Stimulated activated CD4-positive, alpha-beta T cell treated with anti-CD3 and anti-CD28 coated beads, Interleukin-12 subunit alpha, Interleukin-12 subunit beta, amount 100 ng/mL, for 48 hours (primary cell): ENCODE results near the gene FGF12.

Source experiments
- DNase-seq, 3 donors: peaks; one replicate each; pipeline ENCODE4 v3.0.0-alpha.2; 2020; ENCODE audit warnings: low read depth in 2 of 3, low spot score in 1 of 3

FGF12 gene

GRCh38 chr3:192501401-192501800, 225.9 kb downstream of the FGF12 start:
- DNase-seq: no peak

GRCh38 chr3:192496905-192497587, 230.3 kb downstream of the FGF12 start:
- DNase-seq: no peak

DNA sequence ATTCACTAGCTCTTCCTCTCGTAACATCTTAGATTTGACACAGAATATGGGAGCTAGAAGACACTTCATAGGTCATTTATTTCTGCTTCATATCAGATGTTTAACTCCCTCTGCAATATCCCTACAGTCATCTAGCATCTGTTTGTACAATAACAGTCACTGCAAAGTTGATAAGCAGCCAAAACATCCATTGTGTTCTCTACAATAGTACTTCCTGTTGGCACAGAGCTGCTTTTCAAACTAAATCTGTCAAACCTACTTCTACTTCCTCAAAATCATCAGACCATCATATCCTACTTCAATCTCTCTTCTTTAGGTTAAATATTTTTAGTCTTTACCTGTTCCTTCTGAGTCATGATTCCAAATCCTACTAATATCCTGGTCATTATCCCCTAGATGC, 233.2 kb downstream of the FGF12 start:
- DNase-seq: no peak

DNA sequence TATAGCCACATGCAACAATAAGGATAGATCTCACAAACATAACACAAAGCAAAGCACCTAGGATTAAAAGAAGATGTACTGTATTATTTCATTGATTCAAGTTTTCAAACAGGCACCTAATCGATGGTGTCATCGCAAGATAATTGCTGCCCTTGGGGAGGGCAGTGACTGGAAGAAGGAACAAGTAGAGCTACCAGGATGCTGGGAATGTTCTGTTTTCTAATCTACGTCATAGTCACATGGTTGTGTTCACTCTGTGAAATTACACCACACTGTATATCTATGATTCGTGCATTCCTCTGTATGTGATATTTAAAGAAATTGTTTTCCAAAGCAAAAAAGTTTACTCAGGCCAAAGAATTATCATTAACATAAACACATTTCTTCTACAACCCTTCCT, 236.6 kb downstream of the FGF12 start:
- no peak for DNase-seq

GRCh38 chr3:192489579-192489978, 237.8 kb downstream of the FGF12 start:
- DNase-seq: no peak

DNA sequence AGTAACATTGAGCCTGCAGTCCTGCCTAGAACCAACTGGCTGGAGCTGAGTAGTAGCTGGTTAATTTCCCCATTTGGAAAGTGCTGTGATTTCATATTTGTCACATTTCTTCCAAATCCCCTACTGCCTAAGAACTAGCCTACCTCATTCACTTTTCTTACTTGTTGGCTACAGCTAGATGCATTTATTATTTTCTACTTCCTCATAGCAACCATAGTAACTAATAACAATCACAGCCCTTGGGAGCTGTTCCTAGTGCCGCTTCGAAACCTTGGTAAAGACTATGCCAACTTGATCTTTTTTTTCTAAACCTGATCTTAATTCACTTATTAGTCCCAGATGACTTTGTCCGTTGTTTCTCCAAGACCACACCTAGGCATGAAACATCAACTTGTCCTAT, 240.3 kb downstream of the FGF12 start:
- no peak for DNase-seq

DNA sequence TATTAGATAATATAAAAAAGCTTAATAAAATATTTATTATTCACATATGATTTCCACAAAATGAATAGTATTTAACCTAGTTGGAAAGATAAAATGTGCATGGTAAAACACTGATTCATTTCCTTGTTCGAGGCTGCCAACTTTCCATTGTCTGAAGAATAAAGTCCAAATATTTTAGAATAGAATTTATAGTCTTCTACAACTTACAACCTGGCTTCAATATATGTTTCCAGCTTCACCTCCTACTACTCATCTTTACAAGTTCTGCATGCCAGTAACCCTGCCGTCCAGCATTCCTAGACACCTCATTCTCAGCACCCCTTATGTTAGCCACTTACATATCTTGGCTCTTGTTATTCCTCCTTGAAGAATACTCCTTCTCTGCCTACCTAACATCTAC, 244.5 kb downstream of the FGF12 start:
- DNase-seq: no peak

DNA sequence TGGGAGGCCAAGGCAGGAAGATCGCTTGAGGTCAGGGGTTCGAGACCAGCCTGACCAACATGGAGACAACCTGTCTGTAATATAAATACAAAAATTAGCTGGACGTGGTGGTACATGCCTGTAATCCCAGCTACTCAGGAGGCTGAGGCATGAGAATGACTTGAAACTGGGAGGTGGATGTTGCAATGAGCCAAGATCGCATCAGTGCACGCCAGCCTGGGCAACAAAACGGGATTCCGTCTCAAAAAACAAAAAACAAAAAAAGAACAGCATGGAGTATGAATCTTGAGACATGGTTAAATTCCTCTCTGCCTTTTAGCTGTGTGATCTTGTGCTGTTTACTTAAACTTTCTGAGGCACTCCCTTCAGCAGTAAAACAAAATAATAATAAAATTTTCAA, 244.9 kb downstream of the FGF12 start:
- DNase-seq: no peak

GRCh38 chr3:192481638-192482037, 245.7 kb downstream of the FGF12 start:
- DNase-seq: no peak

GRCh38 chr3:192467230-192468140, 259.9 kb downstream of the FGF12 start:
- DNase-seq: peak; percentile 3 to 59 (median 6)

- DNase-seq: no peak
Measured at GRCh38 chr3:192449036-192449435, 278.3 kb downstream of the FGF12 start.

DNA sequence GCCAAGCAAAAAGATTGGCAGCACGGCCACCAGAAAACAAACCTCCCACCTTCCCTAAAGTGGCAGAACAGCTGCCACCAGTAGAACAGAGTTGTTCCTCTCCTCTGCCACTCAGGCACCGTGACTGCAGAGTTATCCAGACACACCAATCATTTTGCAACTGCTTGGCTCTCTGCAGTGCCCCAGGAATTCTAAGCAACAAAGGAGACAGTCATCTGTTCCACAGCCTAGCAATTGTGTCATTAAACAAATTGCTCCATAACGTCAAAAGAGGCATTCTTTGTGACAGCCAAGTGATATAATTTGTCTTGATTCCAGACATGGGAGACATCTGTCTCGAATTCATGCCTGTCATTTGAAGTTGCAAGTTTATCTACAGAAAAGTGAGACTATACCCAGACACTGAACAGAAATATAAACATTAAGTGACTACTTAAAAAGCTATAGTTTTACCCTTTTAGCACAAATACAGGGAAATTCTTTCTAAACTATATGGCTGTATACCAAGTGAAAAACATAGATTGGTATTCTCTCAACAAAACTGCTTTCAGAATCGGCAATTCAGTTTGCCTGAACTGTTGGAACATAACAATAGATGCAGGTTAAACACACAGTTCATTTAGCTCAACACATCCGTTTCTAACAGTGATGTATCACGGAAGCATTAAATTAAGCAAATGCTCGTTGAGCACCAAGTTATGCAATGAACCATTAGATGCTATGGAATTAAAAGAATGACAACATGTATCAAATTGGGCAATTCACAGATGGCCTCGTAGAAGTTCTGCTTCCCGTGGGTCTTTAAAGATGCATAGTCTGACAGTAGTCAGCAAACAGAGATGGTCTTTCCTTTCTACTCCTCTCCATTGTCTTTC, 281.3 kb downstream of the FGF12 start:
- no peak for DNase-seq

- no peak for DNase-seq
Measured at GRCh38 chr3:192444791-192445106, 282.6 kb downstream of the FGF12 start.

DNA sequence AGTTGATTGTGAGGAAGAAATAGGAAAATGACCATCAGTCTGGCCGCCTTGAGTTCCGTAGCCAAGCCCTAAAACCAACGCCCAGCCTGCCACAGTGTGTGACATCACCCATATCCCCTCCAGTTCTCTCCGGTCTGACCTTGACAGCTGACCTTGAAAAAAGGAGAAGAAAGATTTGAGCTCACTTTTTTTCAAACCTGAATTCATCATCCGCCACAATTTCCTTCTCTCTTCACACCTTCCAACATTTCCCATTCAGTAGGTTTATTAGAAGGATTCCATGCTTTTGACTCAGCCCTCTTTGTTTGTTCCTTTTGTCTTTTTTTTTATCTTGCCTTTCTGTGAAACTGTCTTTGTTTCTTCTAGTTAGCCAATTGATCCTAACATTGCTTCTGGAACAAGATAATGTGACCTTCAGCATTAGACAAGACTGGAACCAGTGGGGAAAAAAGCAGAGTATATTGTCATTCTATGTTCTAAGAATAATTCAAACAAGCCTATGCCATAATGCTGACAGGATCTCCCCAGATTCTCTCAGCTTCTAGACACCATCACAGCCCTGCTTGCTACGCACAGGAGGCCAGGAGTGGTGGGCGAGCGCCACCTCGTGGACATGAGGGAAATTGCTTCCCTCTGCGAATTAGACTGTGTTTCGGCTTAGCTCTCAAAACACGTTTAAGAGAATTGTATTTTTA, 283.1 kb downstream of the FGF12 start:
- peak; percentile 27 to 34 (median 31) for DNase-seq

GRCh38 chr3:192435241-192435640, 292.1 kb downstream of the FGF12 start:
- DNase-seq: no peak

- DNase-seq: no peak
Measured at GRCh38 chr3:192434186-192434585, 293.2 kb downstream of the FGF12 start.

DNA sequence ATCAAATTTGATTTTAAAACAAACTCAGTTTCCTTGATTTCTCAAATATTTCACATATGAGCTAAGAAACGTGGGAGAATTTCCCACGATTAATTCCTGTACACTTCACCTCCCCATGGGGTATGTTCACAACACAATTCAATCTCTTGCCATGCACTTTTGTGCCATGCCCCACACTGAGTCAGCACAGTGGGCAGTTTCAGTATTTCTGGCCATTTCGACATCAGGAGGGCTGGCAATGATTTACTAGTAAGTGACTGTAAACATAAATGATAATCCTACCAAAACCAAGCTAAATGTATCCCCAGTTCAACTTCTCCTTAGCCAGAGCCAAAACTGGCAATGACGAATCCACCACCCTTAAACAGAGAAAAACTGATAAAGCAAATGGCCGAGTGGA, 293.6 kb downstream of the FGF12 start:
- no peak for DNase-seq

DNA sequence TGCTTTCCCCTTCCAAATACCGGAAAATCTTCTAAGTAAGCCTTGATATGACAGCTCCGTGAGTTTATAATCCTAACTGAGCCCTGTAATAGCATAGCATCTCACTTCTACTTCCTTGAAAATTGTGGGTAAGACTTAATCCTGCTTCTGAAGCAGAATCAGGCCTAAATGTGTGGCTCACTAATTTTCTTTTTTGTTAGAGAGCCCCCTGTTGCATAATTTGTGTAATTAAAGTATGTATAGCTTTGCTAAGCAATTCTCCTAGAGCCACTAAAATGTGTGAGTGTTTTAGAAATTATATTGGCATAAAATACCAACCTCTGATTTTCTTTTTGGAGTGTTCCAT, 304.4 kb downstream of the FGF12 start:
- DNase-seq: no peak

GRCh38 chr3:192422321-192422996, 304.9 kb downstream of the FGF12 start:
- no peak for DNase-seq

DNA sequence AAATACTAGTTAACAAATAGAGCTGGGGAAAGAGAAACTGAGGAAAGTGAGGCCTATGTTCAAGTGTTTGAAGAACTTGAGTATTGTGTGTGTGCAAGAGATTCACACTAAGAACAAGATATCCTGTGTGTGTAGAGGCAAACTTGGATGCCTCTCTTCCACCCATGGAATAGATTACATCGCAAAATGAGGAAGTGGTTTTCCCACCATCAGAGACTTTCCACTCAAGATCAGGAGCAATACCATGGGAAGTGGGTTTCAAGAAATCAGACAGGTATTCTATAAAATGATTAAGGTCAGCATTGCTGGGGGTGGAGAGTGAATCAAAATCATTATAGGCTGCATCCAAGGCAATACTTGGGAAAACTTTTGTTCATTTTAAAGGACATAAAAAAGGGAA, 308.0 kb downstream of the FGF12 start:
- DNase-seq: no peak
